Esophagus squamous epithelium (tissue), 4 donors: ENCODE data around the gene STON2.
A peak's percentile ranks its signal among the peaks of the same experiment; 100 is the strongest.

Experiments used
- POLR2A ChIP-seq, 4 donors: fragments of 450-650 bp; IDR thresholded peaks; one replicate each; pipeline ENCODE4 v1.6.1; 2017; ENCODE audit warnings: antibody characterized with exemption in 4 of 4, mild to moderate bottlenecking in 4 of 4, moderate library complexity in 3 of 4
- TF ChIP-seq, protein P1 (sequence below), 6 experiments: fragments of 450-650 bp in 4 of 6; fragments of 200-600 bp in 2 of 6; sonication (generic) in 2 of 6; IDR thresholded peaks; one replicate each; pipeline ENCODE4 v1.5.1; 2016 to 2019; ENCODE audit warnings: antibody characterized with exemption in 6 of 6, mild to moderate bottlenecking in 4 of 6, moderate library complexity in 4 of 6

- TF ChIP-seq, protein P1, sequence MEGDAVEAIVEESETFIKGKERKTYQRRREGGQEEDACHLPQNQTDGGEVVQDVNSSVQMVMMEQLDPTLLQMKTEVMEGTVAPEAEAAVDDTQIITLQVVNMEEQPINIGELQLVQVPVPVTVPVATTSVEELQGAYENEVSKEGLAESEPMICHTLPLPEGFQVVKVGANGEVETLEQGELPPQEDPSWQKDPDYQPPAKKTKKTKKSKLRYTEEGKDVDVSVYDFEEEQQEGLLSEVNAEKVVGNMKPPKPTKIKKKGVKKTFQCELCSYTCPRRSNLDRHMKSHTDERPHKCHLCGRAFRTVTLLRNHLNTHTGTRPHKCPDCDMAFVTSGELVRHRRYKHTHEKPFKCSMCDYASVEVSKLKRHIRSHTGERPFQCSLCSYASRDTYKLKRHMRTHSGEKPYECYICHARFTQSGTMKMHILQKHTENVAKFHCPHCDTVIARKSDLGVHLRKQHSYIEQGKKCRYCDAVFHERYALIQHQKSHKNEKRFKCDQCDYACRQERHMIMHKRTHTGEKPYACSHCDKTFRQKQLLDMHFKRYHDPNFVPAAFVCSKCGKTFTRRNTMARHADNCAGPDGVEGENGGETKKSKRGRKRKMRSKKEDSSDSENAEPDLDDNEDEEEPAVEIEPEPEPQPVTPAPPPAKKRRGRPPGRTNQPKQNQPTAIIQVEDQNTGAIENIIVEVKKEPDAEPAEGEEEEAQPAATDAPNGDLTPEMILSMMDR (IDR thresholded peaks at IDR 0.05): peak in 3 of 6 experiments; percentile 19 to 53 (median 24)
- no peak for TF ChIP-seq POLR2A (IDR thresholded peaks at IDR 0.05)
Measured at GRCh38 chr14:81329640-81330381, 70.3 kb downstream of the STON2 start.
